ENCODE measurements around the gene TNNT3. TPM values are rescaled to one million over a fixed set of nuclear protein-coding genes. Genes with fewer than 3 reads are reported as not detected.
A peak's percentile ranks its signal among the peaks of the same experiment; 100 is the strongest.

The TNNT3 gene
- total RNA-seq, 4 donors from 2014 or later, result 1.2 to 6.6 (median 4.1) TPM

GRCh38 chr11:1877211-1878136 is 42.0 kb upstream of the TNNT3 start:
- WGBS, 2 donors, result 22 to 34% methylated on average over 17 to 27 of the region's 33 CpGs
- peak in 1 of 2 donors; percentile 91 for DNase-seq (ENCODE audit: low spot score in 2 of 2)
- intact Hi-C loops (cut with DNase I; ENCODE audit: low total_unique reads), result no loop called here
- no peak for TF ChIP-seq POLR2A (IDR thresholded peaks at IDR 0.05)
- no peak for TF ChIP-seq CTCF (IDR thresholded peaks at IDR 0.05)
- H3K4me3 ChIP-seq (ENCODE audit: low read depth, poor library complexity, severe bottlenecking), result no peak overlapping the region

DNA sequence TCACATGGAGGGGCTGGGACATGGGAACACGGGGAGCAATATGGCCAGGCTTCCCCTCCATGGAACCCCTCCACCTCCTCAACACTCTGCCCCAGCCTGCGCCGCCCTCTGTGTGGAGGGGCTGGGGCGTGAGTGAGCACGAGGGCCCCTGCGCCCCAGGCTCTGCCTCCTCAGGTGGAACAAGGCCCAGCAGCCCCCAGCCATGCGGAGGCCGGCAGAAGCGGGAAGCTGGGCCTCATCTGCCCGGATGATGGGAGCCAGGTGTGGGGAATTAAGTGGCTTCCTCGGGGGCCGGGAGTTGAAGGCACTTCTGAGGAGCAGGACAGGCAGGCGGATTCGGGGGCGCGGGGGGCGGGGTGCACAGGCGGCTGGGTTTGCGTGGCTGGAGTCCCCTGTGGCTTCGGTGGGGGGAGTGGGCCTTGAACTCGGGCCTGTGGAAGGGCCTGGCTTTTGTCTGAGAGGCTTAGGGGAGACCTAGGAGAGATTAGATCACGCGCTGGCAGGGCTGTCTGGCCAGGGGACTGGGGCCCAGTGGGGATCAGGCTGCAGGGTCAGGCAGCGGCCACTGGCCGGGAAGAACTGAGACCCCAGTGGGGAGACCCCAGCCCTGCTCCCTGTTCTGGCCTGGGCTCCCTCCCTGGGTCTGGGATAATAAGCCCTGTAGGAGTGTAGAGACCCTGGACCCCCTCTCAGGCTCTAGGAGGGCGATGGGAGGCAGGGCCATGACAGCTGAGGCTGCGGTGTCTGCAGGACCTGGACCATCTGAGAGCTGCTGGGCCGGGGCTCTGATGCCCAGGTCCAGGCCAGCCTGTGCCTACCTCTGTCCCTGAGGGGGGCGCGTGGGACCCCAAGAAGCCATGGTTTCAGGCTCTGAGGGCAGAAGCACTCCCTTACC is 41.1 kb upstream of the TNNT3 start:
- 57 to 64% methylated on average over 23 to 25 of the region's 30 CpGs for WGBS, 2 donors
- peak in 1 of 2 donors; percentile 87 for DNase-seq (ENCODE audit: low spot score in 2 of 2)

DNA sequence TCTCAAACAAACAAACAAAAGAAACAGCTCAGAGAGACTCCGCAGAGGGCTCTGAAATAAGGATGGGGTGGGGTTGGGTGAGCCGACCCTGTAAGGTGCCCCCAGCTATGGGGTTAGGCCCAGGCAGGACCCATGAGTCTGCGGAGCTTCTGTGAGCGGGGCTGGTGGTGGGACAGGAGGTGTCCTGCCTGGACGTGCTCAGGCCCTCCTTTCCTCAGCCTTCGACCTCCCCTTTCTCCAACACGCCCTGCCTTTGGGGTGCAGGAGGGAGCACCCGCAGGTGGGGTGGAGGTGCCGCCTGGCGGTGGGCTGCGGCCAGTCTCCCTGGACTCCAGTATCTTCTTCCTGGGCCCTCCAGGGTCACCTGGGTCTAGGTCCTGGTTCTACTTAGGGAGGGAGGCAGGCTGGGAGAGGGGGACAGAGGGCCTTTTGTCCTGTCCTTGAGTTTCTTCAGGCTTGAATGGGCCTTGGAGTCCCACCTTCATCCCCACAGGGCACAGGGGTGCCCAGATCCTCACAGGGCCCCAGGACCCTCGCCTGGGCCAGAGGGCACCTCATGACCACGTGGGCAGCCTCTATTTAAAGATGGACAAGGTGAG is 40.1 kb upstream of the TNNT3 start:
- peak in 1 of 2 donors; percentile 85 for DNase-seq (ENCODE audit: low spot score in 2 of 2)
- H3K4me3 ChIP-seq (ENCODE audit: low read depth, poor library complexity, severe bottlenecking), result no peak overlapping the region
- 58 to 67% methylated on average over 13 of the region's 13 CpGs for WGBS, 2 donors
- TF ChIP-seq CTCF (IDR thresholded peaks at IDR 0.05) (no peak), POLR2A (IDR thresholded peaks at IDR 0.05) (no peak)
- intact Hi-C loops (cut with DNase I; ENCODE audit: low total_unique reads), result no loop called here

More for the DNA sequence above, 41.1 kb upstream of the TNNT3 start:
- TF ChIP-seq POLR2A (IDR thresholded peaks at IDR 0.05) (no peak), CTCF (IDR thresholded peaks at IDR 0.05) (no peak)
- intact Hi-C loops (cut with DNase I; ENCODE audit: low total_unique reads), result no loop called here
- no peak overlapping the region for H3K4me3 ChIP-seq (ENCODE audit: low read depth, poor library complexity, severe bottlenecking)

GRCh38 chr11:1879941-1880720 is 39.4 kb upstream of the TNNT3 start:
- TF ChIP-seq POLR2A (IDR thresholded peaks at IDR 0.05) (no peak), CTCF (IDR thresholded peaks at IDR 0.05) (no peak)
- intact Hi-C loops (cut with DNase I; ENCODE audit: low total_unique reads), result loop anchor here (5.0 kb wide), 2 partner anchors 42 to 188 kb away; no protein-coding TSS in a partner anchor
- H3K4me3 ChIP-seq (ENCODE audit: low read depth, poor library complexity, severe bottlenecking), result no peak overlapping the region
- WGBS, 2 donors, result 55 to 58% methylated on average over 31 to 32 of the region's 32 CpGs
- peak in 1 of 2 donors; percentile 94 for DNase-seq (ENCODE audit: low spot score in 2 of 2)
